IPS DF 6.9 (cell line): ENCODE data around the gene RYR3.

ENCODE experiments used
- DNase-seq: peaks from one replicate; pipeline ENCODE4 v3.0.0-alpha.2; 2013; ENCODE audit warnings: low read depth, low spot score
- H3K27ac ChIP-seq: one replicate; pipeline ENCODE4 v1.5.1; 2013; ENCODE audit warnings: low read length, control low read depth
- H3K27me3 ChIP-seq: 2 replicates; pipeline ENCODE4 v1.6.1; 2013; ENCODE audit warnings: mild to moderate bottlenecking, low read length; ENCODE audit not compliant: control insufficient read depth, insufficient read depth
- H3K36me3 ChIP-seq: 2 replicates; pipeline ENCODE4 v1.6.1; 2013; ENCODE audit warnings: low read length; ENCODE audit not compliant: control insufficient read depth, insufficient read depth
- H3K4me1 ChIP-seq: 2 replicates; pipeline ENCODE4 v1.6.1; 2013; ENCODE audit warnings: low read length; ENCODE audit not compliant: control insufficient read depth, insufficient read depth
- H3K4me3 ChIP-seq: 2 replicates; pipeline ENCODE4 v1.5.1; 2013; ENCODE audit warnings: mild to moderate bottlenecking, low read length
- H3K9me3 ChIP-seq: 2 replicates; pipeline ENCODE4 v1.6.1; 2013; ENCODE audit warnings: low read length, inconsistent platforms; ENCODE audit not compliant: control insufficient read depth, insufficient read depth
- WGBS: extraction: QIAGEN DNeasy Blood & Tissue Kit; methylation state at CpG from one replicate; pipeline ENCODE4 v1.1.7; 2013; ENCODE audit warnings: mixed read lengths, missing lambda C conversion rate; ENCODE audit not compliant: insufficient read length, insufficient coverage; 5-methylcytosine and 5-hydroxymethylcytosine counted together

The RYR3 gene

DNA sequence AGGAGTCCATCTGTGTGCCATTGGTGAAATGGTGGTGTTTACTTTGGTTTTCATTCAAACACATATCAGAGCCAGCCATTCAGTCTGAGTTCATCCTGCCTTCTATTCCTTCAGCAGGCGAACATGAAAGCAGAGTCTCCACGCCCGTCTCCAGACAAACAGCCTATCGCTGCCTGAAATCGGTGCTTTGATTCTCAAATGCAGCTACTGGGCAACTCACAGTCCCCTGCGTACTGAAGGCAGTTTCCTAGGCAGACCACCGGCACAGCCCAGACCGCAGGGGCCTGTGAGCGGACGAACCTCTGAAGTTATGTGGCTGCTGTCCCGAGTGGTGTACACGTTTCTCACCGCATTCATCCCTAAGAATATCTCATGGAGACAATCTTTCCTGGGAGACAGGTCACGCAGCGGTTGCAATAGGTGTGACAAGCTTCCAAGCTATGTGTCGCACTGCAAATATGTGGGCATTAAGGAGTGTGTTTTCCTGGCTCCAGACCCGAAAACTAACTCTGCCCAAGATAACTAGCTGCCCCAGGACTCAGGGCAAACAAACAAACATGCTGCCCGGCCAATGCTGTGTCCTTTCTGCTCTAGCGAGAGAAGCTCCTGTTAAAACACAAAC, 16.9 kb upstream of the RYR3 start:
- H3K9me3 ChIP-seq: no peaks in the 10 kb centered on the region
- H3K27me3 ChIP-seq: no peaks in the 10 kb centered on the region
- H3K4me1 ChIP-seq: no peaks in the 10 kb centered on the region
- no CpG with 5 or more reads among the region's 19 CpGs for WGBS
- DNase-seq: no peak
- no peaks in the 10 kb centered on the region for H3K36me3 ChIP-seq
- H3K4me3 ChIP-seq: no peak overlapping the region
- no peak overlapping the region for H3K27ac ChIP-seq

DNA sequence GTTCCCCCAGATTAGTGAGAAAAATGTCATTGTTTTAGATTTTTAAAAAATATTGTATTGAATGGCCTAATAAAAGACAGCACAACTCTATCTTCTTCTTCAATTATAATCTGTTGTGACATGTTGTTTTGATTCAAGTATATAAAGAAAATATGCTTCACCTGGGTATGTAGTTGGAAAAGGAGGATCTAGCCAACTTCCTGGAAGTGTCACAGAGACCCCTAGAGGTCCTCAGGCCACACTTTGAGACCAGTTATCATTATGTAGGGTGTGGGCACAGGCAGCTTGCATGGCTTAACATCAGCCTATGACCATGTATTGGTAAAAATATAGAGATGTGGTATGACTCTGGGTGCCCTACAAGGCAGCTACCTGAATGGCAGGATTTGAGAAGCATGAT, 14.7 kb upstream of the RYR3 start:
- no peak for DNase-seq
- Histone ChIP-seq H3K27me3 (no peaks in the 10 kb centered on the region), H3K9me3 (no peaks in the 10 kb centered on the region), H3K4me1 (no peaks in the 10 kb centered on the region), H3K4me3 (no peak overlapping the region), H3K27ac (no peak overlapping the region), H3K36me3 (no peaks in the 10 kb centered on the region)

DNA sequence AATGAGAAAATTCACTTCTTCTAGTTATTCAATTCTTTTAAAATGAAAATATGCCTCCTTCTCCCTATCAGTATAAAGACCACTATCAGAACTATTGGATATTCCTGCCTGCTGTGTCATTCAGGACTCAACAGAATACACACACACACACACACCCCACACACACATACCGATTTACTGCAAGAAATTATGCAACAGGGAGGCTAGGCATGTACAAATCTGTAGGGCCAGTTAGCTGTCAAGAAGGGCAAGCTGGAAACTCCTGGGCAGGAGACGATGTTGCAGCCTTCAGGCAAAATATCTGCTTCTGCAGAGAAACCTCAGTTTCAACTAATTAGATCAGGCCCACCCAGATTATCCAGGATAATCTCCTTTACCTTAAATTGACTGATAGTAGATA, 13.9 kb upstream of the RYR3 start:
- Histone ChIP-seq H3K36me3 (no peaks in the 10 kb centered on the region), H3K27me3 (no peaks in the 10 kb centered on the region), H3K27ac (no peak overlapping the region), H3K4me1 (no peaks in the 10 kb centered on the region), H3K9me3 (no peaks in the 10 kb centered on the region), H3K4me3 (no peak overlapping the region)
- WGBS: no CpG with 5 or more reads among the region's 2 CpGs
- no peak for DNase-seq

DNA sequence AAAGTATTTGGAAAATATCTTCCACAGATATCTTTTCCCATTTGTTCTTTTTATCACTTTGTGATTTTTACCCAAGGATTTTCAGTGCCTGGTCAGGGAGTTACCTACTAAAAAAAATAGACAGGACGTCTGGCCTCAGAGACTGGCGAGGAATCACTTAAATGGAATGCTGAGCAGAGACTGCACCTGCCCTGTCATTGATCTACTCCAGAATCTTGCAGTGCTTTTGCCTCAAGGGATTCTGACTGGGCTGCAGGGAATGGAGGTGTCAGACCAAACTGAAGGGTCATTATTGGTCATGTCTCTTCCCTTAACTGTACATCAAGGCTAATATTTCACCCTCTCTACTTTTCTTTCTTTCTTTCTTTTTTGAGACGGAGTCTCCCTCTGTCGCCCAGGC, 12.1 kb upstream of the RYR3 start:
- no peak overlapping the region for H3K27ac ChIP-seq
- no peak for DNase-seq
- no peaks in the 10 kb centered on the region for H3K27me3 ChIP-seq
- H3K4me1 ChIP-seq: no peaks in the 10 kb centered on the region
- H3K9me3 ChIP-seq: no peaks in the 10 kb centered on the region
- H3K36me3 ChIP-seq: no peaks in the 10 kb centered on the region
- H3K4me3 ChIP-seq: no peak overlapping the region
- WGBS: no CpG with 5 or more reads among the region's 4 CpGs

DNA sequence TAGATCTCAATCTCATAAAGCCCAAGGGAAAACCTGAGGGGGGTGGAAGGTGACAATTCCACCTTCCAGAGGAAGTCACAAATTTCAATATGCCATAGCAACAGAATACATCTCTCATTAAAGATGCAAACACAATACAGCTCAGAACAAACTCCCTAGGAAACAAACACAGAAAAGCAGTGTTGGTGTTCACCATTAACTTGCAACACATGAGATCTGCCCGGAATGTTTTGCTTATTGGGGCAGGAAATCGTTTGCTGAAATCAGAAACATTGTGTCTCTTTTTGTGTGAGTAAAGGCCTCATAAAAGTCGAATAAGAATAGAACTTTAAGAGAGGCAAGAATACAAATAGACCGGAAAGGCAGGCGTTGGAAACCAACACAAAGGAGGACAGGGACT, 5.8 kb upstream of the RYR3 start:
- Histone ChIP-seq H3K27me3 (peaks cover 3% of the 10 kb centered on the region; the same call in 1 of the 2 replicates), H3K4me3 (no peak overlapping the region), H3K4me1 (no peaks in the 10 kb centered on the region), H3K9me3 (no peaks in the 10 kb centered on the region), H3K27ac (no peak overlapping the region), H3K36me3 (no peaks in the 10 kb centered on the region)
- no CpG with 5 or more reads among the region's 5 CpGs for WGBS
- DNase-seq: no peak

DNA sequence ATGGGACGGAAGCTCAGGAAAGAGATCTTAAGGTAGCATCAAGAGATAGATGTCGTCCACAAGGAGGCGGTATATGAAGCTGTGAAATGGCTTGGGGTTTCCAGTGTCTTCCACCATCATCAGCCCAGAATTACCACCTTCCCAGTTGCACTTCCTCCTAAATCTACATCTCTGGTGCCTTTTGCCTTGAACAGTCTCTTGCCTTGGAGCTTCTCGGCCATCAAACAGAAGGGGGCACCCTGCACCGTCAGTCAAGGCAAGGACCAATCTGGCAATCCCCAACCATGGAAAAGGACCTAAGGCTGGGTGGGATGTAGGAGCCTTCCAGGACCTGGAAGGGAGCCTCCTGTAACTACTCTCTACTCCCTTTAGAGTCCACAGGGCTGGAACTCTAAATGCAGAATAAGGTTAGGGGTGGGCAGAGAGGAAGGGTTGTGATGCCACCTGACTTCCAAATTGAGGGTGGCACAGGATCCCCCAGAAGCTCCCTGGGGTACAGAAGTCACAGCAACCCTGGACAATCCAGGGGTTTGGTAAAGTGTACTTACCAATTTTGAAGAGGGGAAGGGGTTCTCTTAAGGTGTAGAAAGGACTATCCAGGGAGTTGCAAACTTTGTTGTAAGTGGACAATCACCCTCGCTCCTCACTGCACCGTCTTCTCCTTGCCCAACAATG, 1.0 kb upstream of the RYR3 start:
- Histone ChIP-seq H3K27ac (no peak overlapping the region), H3K9me3 (no peaks in the 10 kb centered on the region), H3K4me3 (no peak overlapping the region; the same call in 1 of the 2 replicates), H3K36me3 (no peaks in the 10 kb centered on the region), H3K4me1 (no peaks in the 10 kb centered on the region; the same call in 1 of the 2 replicates), H3K27me3 (peaks cover 25% of the 10 kb centered on the region)
- no CpG with 5 or more reads among the region's 7 CpGs for WGBS
- DNase-seq: no peak

DNA sequence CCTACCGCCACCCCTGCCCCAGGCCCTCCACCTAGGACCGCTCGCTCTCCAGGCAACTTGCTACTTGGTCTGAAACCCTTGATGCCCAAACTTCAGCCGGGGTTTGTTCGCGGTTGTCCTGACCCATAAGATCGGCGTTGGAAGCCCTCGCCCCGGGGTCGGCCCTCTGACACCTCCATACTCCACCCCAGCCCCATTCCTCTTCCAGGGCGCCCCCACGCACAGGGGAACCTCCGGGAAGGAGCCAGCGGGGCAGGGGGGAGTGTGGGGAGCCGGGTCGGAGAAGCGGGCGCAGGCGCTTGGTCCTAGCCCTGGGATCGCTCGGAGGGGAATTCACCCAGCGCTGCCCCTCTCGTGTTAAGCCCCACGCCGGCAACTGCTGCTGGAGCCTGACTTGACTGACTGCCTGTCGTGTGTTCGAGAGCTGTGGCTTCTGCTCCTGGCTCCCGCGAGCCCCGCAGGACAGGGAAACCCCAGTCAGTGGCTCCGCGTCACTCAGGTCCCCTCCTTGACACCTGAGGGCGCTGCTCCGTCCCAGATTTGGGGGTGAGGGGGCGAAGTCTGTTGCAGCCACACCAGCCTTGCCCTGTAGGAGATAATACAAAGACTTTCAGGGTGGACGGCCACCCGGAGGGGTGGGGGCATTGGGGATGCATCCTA, 675 bp downstream of the RYR3 start:
- WGBS: no CpG with 5 or more reads among the region's 38 CpGs
- H3K4me1 ChIP-seq: no peaks in the 10 kb centered on the region; the same call in 1 of the 2 replicates
- H3K27me3 ChIP-seq: peaks cover 25% of the 10 kb centered on the region
- H3K4me3 ChIP-seq: peak overlapping the region; percentile 57
- no peak overlapping the region for H3K27ac ChIP-seq
- no peak for DNase-seq
- H3K36me3 ChIP-seq: no peaks in the 10 kb centered on the region
- no peaks in the 10 kb centered on the region for H3K9me3 ChIP-seq

DNA sequence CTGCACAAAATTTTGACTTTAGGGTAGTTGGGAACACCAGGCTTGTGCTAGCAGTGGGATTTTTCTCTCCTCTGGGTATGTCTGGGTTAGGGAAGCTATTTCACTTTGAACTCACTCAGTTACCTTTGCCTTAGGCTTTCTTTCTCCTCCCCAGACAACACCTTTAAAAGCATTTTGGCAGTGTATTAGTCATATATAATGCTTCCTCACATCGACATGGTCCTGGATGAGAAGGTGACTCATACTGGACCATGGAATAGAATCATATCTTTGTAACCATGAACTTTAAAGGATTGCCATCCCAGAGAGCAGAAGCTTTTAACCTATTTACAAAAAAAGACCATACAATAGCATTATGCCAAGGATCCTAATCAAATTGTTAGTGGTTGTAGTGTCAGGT, 2.7 kb downstream of the RYR3 start:
- Histone ChIP-seq H3K27ac (no peak overlapping the region), H3K27me3 (peaks cover 25% of the 10 kb centered on the region), H3K4me3 (no peak overlapping the region), H3K36me3 (no peaks in the 10 kb centered on the region), H3K9me3 (no peaks in the 10 kb centered on the region), H3K4me1 (peaks cover 1% of the 10 kb centered on the region; the same call in 1 of the 2 replicates)
- no CpG with 5 or more reads among the region's 1 CpG for WGBS
- DNase-seq: no peak

DNA sequence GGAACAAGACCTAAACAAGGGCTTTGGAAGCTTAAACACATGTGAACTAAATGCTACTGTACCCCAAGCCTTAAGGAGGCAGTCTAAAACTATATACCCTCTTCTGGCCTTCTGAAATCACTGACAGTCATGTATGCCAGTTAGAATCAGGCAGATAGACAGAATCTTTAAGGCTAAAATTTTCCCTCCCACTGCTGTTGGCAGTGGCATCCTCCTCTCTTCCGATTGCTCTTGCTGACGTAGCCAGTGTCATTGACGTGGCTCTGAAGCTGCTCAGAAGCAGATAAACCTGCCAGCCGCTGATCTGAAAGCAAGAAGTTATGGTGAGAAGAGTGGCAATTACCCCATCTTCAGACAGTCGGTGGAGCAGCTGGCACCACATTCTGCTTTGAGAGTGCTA, 3.3 kb downstream of the RYR3 start:
- H3K27ac ChIP-seq: no peak overlapping the region
- H3K36me3 ChIP-seq: no peaks in the 10 kb centered on the region
- DNase-seq: no peak
- peaks cover 25% of the 10 kb centered on the region for H3K27me3 ChIP-seq
- WGBS: no CpG with 5 or more reads among the region's 5 CpGs
- H3K4me1 ChIP-seq: peaks cover 1% of the 10 kb centered on the region; the same call in 1 of the 2 replicates
- no peaks in the 10 kb centered on the region for H3K9me3 ChIP-seq
- no peak overlapping the region for H3K4me3 ChIP-seq

DNA sequence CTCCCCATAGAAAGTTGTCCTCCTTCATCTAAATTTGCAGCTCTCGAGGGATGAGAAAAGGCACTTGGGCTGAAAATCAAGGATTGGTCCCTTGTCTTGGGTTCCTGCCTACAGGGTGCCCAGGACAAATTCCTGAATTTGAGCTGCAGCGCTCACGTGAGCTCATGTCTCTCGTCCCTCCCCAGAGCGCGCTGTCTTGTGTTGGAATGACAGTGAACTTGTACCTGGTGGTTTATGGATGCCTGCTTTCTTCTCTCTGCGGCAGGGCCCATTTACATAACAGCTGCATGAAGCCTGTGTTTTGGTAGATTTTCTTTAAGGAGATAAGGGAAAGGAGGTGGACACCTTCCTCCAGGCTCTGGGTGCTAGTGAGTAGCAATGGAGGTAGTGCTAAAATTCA, 4.3 kb downstream of the RYR3 start:
- DNase-seq: no peak
- WGBS: no CpG with 5 or more reads among the region's 7 CpGs
- H3K4me3 ChIP-seq: no peak overlapping the region
- no peaks in the 10 kb centered on the region for H3K36me3 ChIP-seq
- no peaks in the 10 kb centered on the region for H3K9me3 ChIP-seq
- no peak overlapping the region for H3K27ac ChIP-seq
- peaks cover 1% of the 10 kb centered on the region; the same call in 1 of the 2 replicates for H3K4me1 ChIP-seq
- peaks cover 20% of the 10 kb centered on the region for H3K27me3 ChIP-seq
